ENCODE measurements around the gene B3GALNT2.

The B3GALNT2 gene

DNA sequence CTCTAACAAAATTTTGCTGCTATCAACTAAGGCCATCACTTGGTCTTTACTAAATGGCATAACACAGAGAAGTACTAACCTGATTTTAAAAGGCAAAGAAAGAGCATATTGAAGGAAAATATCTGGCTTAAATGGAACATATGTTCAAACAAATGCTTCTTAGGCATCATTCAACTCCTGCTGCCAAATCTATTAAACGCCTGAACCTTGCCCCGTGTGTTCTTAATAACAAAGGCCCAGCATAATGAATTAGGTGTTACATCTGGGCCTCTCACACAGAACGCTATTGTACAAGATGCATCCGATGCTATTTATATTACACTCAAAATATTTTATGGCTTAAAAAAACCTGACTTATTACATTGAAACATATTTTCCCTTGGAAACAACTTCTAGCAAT lies 48.4 kb downstream of the B3GALNT2 start:
- in situ Hi-C loops (cut with HindIII; ENCODE audit: low sequenced_read_pairs): no loop called here

DNA sequence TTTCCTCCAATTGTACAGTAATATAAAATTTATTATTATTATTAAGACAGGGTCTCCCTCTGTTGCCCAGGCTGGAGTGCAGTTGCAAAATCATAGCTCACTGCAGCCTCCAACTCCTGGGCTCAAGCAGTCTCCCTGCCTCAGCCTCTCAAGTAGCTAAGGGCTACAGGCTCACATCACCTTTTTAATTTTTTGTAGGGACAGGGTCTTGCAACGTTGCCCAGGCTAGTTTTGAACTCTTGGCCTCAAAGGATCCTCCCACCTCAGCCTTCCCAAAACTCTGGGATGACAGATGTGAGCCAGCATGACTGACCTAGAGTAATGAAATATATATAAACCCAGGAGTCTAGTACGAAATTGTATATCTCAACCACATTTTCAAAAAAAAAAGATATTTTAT lies 49.2 kb downstream of the B3GALNT2 start:
- in situ Hi-C loops (cut with HindIII; ENCODE audit: low sequenced_read_pairs): no loop called here

DNA sequence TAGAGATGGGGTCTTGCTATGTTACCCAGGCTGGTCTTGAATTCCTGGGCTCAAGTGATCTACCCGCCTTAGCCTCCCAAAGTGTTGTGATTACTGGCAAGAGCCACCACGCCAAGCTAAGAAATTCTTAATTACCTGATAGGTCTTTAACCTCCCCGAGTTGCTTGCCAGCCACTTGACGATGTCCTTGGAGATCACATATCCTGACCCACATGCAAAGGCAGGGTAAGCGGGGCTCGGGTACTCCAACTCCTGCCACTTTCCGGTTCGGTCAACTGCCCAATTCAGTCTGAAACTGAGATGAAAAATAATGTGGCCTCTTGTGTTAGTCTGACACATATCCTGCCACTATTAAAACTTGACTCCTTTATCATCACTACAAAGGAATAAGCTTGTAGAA lies 50.2 kb downstream of the B3GALNT2 start:
- in situ Hi-C loops (cut with HindIII; ENCODE audit: low sequenced_read_pairs): no loop called here

DNA sequence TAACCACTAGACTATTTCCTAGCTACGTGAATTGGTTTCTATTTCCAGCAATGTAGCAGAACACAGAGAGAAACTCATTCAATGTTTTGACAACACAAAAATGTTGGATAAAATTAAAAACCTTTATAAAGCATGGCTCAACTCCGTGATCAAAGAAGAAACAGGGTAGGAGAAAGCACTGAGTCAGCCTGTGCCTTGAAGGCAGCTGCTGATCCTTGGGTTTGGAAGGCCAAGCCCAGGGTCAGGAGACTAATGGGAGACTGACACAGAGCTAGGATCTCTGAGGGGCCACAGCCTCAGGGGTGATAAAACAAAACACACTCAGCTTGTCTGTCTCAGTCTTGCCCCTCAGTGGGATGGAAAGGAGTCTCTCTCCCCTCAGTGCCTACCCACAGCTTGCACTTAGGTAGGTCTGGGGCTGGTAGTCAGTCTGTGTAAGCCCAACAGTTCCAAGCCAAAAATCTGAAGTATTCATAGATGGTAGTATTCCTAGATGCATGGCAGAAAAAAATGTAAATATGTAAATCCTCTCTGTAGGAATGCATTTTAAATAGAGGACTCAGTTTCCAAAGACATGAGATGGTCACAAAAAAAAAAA lies 53.3 kb downstream of the B3GALNT2 start:
- in situ Hi-C loops (cut with HindIII; ENCODE audit: low sequenced_read_pairs): no loop called here

DNA sequence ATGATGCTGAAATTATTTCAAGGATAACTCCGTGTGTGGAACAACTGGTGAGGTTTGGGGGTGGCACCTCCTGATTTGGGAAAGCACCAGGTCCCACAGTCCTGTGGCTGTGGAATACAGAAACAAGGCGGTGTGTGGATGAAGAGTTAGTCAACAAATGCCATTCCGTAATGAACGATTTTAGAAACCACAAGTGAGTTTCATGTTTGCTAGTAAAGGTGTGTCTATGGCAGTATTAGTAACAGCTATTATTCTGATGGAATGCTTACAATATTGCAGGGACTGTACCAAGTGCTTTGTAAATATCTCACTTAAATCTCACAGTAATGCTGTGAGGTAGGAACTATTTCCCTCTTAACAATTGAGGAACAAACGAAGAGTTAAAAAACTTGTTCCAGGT lies 53.8 kb downstream of the B3GALNT2 start:
- in situ Hi-C loops (cut with HindIII; ENCODE audit: low sequenced_read_pairs): no loop called here

DNA sequence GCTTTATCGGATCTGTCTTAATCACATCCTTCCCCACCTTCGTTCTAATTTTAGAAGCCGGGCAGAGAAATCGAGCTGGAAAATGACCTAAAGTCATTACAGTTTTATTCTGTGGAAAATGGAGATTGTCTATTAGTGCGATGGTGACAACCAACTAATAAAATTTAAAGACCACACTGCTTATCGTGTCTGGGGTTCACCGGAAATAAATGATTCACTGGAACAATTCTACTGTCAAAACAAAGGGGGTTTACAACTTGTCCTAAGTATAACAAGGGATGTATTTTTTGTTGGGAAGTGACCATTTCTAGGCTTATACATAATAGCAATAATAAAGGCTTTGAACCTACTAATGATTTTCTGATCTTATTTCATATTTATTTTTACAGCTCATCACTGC lies 55.6 kb downstream of the B3GALNT2 start:
- in situ Hi-C loops (cut with HindIII; ENCODE audit: low sequenced_read_pairs): no loop called here

DNA sequence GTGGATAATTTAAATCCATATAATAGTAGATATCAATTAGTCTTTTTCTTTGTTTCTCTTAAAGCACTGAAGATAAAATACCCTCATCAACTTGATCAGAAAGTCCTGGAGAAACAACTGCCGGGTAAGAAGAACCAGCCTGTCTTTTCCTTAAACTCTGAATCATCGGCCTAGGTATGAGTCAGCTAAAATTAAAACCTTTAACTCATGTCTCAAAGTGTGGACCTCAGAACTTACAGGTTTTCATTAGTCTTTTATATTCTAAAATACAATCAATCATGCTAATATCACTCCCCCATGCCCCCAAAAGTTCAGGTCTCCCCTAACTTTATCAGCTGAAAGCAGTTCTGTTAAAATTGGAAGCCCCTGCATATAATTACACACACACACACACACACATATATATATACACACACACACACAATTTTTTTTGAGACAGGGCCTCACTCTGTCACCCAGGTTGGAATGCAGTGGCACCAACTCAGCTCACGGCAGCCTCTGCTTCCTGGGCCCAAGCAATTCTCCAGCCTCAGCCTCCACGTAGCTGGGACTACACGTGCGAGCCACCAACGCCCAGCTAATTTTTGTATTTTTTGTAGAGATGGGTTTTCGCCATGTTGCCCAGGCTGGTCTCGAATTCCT lies 61.3 kb downstream of the B3GALNT2 start:
- in situ Hi-C loops (cut with HindIII; ENCODE audit: low sequenced_read_pairs): no loop called here

DNA sequence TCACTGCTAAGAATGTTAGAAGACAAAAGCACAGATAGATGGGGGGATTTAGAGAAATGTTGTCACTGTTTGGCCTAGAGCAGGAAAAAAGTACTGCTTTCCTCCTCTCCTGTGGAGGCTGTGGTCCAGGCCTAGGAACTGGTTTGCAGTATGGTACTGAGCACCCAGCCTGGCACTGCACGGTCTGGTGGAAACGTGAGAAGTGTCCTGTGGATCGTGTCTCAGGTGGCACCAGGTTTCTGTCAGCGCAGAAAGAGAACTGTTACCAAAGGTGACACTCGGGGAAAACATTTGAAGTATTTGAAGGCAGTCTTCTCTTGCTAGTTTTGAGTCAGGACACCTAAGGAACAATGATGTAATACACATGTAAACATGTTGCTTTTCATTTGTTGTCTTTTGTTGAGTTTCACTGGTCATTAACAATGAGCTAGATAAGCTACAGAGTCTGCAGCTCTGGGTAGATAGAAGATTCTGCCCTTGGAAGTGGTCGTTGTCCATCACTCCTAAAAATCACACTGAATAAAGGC lies 63.0 kb downstream of the B3GALNT2 start:
- in situ Hi-C loops (cut with HindIII; ENCODE audit: low sequenced_read_pairs): no loop called here

DNA sequence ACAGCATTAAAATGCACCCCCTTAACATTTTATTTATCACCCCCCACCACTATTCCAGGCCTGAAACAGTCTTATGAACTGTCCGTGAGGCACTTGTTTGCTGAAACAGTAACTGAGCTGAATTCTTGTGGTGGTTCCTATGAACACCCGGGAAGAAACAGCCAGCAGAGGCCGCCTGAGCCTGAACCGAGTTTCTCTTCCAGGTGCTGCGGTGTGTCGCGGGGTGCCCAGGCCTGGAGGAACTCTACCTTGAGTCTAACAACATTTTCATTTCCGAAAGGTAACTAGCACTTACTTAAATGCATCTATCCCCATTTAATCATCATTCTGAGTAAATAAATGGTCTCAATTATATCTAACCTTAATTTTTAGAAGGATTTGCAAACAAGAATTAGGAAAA lies 70.3 kb downstream of the B3GALNT2 start:
- in situ Hi-C loops (cut with HindIII; ENCODE audit: low sequenced_read_pairs): no loop called here

DNA sequence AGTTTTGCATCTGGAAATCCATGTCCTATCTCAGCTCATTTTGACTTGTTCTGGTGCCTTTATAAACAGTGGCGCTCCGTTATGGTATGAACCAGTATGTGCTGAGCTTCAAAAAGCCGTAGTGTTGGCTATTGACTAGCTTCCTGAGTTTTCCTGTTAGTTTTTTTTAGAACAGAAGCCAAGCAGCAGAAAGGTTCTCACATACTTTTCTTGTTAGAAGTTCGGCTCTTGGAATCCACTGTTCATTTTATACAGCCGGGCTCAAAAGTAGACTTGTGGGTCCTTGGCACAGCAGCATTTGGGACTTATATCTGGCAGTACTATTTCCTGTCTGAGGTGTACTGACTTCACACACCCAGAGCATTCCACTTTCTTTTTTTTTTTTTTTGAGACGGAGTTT lies 73.3 kb downstream of the B3GALNT2 start:
- in situ Hi-C loops (cut with HindIII; ENCODE audit: low sequenced_read_pairs): no loop called here

DNA sequence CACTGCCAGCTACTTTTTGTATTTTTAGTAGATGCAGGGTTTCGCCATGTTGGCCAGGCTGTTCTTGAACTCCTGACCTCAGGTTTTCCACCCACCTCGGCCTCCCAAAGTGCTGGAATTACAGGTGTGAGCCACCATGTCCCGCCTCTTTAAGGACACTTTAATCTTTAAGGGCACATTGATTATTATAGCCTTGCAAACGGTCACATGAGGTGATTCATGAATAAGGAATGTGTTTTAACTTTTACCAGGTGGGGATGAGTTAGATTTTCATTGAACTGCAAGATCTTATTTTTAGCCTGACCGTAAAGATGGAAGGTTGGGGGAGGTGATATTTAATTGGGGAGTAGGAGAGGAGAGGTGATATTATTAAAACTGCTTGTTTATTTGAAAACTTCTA lies 75.1 kb downstream of the B3GALNT2 start:
- in situ Hi-C loops (cut with HindIII; ENCODE audit: low sequenced_read_pairs): no loop called here

DNA sequence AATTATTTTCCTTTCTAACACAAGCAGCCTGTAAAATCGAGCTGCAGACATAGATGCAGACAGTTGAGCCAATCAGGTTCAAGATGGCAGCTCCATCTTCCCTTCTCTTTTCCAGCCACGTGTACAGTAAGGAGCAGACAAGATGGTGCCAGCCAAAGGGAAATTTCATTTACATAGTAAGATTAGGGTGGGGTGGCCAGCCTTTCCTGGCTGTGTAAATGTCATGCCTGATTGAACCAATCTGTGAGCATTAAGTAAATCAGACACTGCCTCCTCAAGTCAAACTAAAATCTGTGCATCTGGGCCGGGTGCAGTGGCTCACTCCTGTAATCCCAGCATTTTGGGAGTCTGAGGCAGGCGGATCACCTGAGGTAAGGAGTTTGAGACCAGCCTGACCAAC lies 76.8 kb downstream of the B3GALNT2 start:
- in situ Hi-C loops (cut with HindIII; ENCODE audit: low sequenced_read_pairs): no loop called here

DNA sequence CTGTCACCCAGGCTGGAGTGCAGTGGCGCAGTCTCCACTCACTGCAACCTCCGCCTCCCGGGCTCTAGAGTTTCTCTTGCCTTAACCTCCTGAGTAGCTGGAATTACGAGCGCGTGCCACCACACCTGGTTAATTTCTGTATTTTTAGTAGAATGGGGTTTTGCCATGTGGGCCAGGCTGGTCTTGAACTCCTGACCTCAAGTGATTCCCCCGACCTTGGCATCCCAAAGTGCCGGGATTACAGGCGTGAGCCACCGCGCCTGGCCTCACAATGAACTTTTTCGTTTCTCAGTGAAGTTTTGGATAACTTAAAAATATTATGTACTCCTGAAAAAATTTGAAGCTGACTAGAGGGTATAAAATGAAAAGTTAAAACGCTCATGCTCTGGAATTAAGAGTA lies 77.6 kb downstream of the B3GALNT2 start:
- in situ Hi-C loops (cut with HindIII; ENCODE audit: low sequenced_read_pairs): no loop called here

DNA sequence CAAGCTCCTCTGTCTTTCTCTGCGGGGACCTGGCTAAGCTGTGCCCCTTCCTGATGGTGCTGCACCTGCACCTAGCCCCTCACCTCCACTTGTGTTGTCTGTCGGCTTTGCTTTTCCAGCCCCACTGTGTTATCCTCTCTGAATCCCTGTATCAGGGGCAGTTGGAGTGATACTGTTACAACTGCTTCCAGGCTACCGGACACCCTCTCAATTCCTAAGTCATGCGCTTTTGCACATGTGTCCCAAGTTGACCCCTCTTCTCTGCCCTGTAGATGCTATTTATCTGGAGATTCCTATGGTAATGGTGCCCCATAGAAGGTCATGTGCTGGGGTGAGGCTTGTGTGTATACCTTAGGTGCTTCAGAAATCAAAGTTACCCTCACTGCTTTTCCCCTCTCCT lies 78.1 kb downstream of the B3GALNT2 start:
- in situ Hi-C loops (cut with HindIII; ENCODE audit: low sequenced_read_pairs): no loop called here

DNA sequence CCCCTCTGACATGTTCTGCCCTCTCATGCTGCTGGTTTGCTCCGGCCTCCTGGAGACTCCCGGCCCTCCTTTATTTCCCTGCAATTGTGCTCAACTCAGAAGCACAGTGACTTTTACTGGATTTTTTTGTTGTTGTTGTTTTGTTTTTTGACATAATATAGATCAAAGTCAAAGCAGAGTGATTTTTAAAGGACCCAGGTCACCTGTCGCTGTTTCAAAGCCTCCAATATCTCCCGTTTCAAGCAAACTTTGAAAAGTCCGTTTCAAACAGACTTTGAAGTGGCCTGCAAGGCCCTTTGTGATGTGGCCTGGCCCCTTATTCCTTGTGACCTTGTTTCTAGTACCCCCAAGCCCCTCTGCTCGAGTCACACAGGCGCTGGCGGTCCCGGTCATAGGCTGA lies 78.9 kb downstream of the B3GALNT2 start:
- in situ Hi-C loops (cut with HindIII; ENCODE audit: low sequenced_read_pairs): no loop called here

DNA sequence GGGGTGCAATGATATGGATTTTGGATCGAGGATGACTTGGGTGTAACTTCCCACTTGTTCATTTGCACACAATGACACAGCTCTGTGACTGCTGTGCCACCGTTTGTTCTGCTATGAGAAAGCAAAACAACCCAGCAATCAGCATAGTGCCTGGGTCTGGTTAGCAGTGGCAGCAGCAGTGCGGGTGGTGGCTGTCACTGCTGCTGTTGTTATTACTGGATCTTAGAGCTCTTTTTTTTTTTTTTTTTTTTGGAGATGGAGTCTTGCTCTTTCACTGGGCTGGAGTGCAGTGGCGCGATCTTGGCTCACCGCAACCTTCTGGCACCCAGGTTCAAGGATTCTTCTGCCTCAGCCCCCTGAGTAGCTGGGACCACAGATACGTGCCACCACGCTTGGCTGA lies 80.2 kb downstream of the B3GALNT2 start:
- in situ Hi-C loops (cut with HindIII; ENCODE audit: low sequenced_read_pairs): no loop called here

DNA sequence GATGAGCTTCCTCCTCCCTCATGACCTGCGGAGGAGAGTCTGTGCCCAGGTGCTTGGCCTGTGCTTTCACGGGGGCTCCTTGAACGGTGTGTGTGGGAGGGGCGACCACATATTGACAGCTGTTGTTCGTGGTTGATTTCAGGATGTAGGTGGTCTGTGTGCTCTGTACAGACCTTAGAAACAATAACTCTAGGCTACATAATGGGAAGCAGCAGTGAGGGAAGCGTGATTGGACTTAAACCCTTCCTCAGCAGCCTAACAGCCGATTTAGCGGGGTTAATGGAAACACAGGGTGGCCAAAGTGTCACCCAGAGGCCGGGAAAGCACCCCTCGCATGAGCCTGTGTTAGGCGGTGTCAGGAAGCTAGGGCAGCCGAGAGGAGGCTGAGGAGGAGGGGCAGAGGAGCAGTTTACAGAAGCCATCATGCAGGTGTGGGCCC lies 81.0 kb downstream of the B3GALNT2 start:
- in situ Hi-C loops (cut with HindIII; ENCODE audit: low sequenced_read_pairs): no loop called here

DNA sequence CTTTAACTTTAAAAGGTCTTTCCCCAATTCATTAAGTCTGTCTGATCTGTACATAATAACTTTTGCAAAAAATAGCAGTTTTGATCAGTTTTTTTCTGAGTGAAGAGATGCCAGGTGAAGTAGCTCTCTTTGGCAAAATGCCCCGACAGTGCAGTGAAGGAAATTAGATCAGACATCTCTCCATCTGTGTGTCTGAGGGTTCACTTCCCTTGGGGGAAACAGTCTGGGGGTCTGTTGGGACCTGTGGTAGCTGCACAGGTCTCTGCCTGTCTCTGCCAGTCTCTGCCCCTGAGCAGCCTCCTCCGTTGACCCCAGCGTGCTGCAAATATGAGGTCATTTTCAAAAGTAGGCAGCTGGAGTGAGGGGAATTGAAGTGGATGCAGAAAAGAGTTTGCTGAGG lies 82.5 kb downstream of the B3GALNT2 start:
- in situ Hi-C loops (cut with HindIII; ENCODE audit: low sequenced_read_pairs): no loop called here

DNA sequence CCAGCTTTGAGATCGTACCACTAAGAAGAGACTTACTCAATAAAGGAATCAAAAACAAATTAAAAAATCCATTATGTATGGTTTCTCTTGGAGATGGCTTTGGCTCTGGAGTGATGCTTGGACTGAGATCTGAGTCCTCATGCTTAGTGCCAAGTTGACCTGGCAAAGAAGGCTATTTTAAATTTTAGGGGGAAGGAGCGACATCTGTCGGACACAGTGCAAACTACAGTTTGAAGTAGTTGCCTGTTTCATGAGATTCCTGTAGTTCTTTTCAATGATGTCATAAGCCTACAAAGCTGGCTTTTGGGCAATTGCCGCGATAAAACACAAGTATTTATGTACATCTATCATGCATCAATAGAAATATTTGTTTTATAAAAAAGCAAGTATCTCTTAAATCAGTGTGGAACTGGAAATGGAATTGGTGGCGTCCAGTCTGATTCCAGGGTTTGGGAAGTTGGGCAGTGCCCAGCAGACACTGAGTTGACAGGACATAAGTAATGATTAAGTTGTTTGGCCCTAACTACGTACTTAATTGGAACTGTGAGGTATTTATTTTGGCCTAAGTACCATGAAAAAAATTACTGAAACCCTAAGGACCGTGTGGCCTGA lies 87.1 kb downstream of the B3GALNT2 start:
- in situ Hi-C loops (cut with HindIII; ENCODE audit: low sequenced_read_pairs): no loop called here

DNA sequence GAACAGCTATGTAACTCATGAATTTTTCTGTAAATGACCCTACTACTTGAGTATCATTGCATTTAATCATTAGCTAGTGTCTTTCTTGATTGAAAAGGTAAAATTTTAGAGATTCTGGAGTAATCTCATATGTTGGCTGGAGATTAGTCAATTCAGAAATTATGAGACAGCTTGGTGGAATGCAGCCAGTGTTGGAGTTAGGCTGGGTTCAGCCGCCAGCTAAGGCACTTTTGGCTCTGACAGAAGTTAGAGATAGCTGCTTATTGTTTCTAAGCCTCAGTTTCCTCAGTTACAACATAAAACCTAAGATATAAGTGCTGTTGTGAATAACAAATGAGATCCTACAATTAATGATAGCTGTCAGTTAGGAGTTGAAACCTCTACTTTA lies 87.6 kb downstream of the B3GALNT2 start:
- in situ Hi-C loops (cut with HindIII; ENCODE audit: low sequenced_read_pairs): no loop called here

DNA sequence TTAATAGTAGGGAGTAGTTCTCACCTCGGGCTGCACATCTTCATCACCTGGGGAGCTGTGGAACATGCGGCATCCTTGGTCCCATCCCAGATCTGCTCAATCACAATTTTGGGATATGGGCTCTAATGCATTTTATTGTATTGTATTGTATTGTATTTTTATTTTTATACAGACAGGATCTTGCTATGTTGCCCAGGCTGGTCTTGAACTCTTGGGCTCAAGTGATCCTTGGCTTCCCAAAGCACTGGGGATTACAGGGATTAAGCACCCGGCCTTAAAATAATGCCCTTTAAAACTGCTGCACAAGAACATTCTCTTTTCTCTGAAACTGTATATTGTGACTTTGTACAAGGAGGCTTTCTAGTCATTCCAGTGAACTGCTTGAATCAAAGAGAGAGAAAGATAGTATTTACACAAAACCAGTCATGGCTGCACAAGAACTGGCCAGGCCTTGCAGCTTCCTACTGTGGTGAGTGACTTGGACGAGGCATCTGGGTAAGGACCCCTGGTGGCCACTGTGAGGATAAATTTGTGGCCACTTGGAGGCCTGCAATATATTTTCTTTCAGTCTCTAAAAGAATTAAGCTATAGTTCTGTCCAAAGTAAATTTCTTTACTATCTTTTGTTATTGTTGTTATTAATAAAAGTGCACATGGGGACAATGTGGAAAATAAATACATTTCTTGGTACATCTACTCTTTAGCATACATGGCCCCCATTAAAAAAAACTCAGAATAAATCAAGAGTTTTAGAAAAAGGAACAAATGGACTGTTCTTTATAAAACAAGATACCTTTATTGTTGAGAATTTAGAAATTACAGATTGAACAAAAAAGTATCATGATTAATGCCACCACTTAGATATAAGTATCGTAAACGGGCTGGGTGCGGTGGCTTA lies 89.0 kb downstream of the B3GALNT2 start:
- in situ Hi-C loops (cut with HindIII; ENCODE audit: low sequenced_read_pairs): no loop called here
